ENCODE data around the gene KRTAP5-11.
"Not testable (repeated sequence)": the region's sequence is repeated elsewhere in the genome, so short reads cannot be mapped to it uniquely, and the experiment has no call there.

The KRTAP5-11 gene

DNA sequence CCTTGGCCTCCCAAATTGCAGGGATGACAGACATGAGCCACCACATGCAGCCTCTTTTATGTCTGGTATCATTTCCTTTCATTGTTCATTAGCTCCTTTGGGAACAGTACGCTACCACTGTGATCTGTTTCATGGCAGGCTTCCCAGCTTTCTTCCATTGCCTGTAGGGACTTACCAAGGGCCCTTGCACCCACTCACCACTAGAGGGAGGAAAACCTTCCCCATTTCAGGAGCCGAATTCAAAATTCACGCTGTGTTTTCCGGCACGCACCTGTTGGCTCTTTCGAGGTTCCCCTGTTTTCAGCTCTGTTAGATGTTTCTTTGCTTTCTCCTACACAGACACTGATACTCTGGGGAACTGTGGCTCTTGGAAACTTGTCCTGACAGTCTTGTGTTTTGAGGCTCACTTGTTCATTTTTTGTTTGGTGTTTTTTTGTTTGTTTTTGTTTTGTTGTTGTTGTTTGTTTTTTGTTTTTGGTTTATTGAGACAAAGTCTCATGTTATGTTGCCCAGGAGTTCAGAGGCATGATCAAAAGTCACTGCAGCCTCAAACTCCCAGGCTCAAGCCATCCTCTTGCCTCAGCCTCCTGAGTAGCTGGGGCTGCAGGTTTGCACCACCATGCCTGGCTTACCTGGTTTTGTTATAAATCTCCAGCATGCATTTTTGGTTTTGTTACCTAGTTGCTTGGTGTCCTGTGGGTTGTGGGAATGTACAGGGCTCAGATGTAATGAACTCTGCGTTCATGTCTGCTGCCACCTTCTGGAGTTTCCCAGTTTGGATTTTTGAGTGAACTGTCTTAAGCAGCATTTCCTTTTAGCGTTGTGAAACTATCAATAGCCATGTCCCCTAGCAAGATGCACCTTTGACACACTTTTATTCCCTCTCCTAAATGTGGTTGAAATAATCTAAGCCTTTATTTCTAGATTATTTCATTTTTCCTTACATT is 2.3 kb downstream of the KRTAP5-11 start:
- DNase-seq = peak; percentile 91

DNA sequence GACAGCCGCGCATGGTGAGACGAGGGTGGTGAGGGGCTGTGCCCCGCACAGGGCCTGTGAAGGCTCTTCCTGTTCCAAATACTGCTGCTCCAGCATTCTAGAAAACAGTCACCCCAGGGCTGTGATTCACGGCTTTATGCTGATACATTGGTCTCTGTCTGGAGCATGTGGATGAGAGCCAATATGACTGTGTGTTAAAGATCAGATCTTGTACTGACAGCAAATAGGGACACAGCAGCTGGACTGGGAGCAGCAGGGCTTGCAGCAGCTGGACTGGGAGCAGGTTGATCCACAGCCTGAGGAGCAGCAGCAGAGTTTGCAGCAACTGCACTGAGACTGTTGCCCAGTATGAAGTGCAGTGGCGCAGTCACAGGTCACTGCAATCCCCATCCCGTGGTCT is 3.2 kb downstream of the KRTAP5-11 start:
- DNase-seq = not testable (repeated sequence)

- no peak for DNase-seq
Measured at GRCh38 chr11:71577469-71578004, 5.1 kb downstream of the KRTAP5-11 start.

DNA sequence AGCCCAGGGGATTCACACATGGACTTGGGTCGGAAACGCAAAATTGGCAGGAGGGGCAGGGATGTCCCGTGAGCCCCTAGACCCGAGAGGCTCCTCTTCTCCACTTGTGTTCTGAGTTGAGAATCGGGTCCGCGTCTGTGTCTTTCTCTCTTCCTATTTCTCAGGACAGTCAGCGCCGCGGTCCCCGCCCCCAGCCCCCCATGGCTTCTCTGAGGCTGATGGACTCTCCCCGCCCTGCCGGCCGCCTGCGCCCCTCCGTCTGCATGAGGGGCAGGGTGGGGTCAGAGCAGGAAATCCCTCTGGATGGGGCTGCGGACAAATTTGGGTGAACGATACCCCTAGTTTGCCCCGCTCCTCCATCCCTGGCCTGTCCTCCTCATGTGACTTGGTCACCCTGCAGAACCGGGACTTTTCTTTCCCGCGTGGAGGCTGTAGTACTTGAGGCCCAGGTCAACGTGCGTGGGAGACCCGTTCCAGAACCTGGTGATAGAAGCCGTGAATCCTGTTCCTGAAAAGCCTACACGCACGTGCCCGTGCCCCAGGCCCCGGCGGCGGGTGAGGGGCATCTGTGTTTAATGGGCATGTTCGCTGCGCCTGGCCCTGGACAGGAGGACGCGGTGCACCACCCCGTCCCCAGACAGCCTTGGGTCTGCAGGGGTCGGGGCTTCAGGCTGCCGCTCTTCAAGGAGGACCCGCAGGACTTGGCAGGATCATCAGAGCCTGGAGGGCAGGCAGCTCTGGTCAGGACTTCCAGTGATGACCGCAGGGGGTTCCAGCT is 5.8 kb downstream of the KRTAP5-11 start:
- DNase-seq = not testable (repeated sequence)

DNA sequence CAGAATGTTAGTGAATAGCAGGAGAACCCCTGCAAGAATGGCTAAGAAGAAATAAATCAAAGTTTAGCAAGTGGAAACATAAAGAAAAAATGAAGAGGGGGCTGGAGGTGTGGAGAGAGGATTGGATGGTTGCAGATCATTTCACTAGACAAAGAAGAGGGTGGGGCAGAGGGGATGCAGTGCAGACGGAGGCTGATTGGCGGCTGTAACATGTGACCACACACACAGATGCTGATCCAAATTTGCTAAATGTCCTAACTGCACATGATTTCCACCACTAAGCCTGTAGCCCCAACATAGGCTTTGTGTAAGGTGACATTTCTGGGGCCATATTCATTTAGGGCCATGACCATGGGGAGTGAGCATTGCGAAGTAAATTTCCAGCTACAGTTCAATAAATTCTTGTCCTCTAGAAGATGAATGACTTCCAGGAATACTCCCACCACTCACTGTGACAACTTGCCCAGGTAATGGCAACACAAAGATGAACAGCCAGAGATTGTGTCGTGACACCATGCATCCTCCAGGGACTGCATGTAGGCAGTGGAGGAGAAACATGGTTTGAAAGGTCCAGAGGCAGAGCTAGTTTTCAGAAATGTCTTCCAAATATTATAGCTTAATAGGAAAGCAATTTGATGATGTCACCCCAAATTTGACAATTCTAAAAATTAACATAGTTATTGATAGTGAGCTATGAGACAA is 6.8 kb downstream of the KRTAP5-11 start:
- no peak for DNase-seq

DNA sequence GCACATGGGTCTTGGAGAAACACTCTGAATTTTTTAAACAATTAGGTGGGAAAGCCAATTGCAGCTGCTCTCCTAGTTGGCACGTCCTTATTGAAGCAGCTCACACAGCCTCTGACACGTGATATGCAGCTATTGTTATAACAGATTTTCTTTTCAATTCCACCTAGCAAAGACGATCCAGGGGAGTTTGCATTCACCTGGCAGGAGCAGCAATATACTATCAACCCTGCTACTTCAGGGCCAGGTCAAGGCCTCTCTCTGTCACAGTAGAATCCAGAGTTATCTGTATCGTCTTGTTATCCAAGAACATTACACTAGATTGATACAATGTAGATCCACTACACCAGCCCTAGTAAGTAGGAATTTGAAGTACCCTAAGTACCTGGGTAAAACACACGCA is 8.3 kb downstream of the KRTAP5-11 start:
- peak; percentile 12 for DNase-seq

DNA sequence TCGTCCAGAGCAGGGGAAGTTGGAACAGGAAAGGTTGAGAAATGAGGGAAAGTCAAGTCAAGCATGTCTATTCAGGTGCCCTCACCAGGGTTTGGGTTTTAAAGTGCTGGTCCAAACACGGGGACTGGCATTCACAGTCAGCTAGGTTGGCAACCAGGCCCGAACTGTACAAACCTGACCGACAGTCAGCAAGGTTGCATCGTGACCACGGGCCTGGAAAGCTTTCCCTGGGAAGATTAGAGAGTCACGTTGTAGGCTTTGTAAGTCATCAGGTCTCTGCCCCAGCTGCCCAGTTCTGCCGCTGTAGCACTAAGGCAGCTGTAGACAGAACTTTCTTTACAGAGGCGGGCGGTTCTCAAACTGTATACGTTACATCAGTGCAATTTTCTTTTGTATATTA is 9.9 kb downstream of the KRTAP5-11 start:
- DNase-seq = no peak

DNA sequence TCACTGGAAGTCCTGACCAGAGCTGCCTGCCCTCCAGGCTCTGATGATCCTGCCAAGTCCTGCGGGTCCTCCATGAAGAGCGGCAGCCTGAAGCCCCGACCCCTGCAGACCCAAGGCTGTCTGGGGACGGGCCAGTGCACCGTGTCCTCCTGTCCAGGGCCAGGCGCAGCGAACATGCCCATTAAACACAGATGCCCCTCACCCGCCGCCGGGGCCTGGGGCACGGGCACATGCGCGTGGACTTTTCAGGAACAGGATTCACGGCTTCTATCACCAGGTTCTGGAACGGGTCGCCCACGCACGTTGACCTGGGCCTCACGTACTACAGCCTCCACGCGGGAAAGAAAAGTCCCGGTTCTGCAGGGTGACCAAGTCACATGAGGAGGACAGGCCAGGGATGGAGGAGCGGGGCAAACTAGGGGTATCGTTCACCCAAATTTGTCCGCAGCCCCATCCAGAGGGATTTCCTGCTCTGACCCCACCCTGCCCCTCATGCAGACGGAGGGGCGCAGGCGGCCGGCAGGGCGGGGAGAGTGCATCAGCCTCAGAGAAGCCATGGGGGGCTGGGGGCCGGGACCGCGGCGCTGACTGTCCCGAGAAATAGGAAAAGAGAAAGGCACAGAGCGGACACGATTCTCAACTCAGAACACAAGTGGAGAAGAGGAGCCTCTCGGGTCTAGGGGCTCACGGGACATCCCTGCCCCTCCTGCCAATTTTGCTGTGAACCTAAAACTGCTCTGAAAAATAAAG is 11.4 kb downstream of the KRTAP5-11 start:
- DNase-seq = not testable (repeated sequence)

DNA sequence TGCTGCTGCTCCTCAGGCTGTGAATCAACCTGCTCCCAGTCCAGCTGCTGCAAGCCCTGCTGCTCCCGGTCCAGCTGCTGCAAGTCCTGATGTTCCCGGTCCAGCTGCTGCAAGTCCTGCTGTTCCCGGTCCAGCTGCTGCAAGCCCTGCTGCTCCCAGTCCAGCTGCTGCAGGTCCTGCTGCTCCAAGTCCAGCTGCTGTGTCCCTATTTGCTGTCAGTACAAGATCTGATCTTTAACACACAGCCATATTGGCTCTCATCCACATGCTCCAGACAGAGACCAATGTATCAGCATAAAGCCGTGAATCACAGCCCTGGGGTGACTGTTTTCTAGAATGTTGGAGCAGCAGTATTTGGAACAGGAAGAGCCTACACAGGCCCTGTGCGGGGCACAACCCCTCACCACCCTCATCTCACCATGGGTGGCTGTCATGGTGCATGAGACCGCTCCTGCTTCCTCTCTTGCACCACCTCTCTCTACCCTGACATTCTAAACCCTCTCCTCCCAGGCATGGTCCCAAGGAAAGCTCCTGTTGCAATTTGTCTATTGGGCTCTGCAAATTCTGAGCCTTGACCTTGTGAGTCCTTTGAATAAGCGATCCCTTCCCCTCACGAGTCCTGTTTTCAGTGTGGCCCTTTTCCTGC is 13.8 kb downstream of the KRTAP5-11 start:
- no peak for DNase-seq

GRCh38 chr11:71567633-71568032 is 15.0 kb downstream of the KRTAP5-11 start:
- DNase-seq = not testable (repeated sequence)

DNA sequence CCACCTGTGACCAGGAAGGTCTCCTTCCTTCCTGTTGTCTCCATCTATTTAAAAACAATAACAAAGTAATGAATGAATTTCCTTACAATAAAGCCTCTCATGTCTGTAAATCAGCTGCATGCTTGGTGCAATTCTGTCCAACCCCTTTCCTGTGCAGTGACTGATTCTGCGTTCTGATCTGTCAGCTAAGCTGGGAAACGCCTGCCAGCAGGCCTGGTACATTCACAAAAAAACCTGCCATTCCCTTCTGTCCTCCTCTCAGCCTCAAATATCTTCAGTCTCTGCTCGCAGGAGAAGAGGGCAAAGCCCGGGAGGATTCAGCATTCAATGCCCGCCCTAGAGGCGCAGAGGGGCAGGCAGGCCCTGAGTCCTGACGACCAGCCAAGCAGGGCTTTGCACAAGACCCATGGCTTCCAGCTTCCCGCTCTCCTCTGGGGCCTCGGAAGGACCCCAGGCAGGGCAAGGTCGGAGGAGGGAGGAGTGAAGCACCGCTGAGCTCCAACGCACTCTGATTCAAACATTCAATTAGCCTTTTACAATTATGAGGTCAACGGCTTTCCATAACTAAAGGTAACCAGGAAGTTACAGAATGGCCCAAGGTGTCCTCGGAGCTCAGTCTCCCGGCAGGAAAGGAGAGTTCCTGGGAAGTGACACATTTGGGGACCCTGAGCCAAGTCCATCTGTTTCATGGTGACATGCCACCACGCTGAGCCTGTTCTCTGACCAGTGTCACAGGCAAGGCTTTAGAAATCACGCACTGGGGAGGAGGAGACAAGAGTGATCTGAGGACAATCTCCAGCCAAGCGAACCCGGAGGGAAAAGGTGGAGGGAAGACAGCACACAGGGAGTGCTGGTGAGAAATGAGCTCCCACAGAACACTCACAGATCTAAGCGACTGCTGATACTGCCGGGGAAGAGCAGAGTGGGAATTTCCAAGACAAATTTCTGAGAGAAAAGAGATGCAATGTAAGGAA is 15.8 kb downstream of the KRTAP5-11 start:
- not testable (repeated sequence) for DNase-seq

DNA sequence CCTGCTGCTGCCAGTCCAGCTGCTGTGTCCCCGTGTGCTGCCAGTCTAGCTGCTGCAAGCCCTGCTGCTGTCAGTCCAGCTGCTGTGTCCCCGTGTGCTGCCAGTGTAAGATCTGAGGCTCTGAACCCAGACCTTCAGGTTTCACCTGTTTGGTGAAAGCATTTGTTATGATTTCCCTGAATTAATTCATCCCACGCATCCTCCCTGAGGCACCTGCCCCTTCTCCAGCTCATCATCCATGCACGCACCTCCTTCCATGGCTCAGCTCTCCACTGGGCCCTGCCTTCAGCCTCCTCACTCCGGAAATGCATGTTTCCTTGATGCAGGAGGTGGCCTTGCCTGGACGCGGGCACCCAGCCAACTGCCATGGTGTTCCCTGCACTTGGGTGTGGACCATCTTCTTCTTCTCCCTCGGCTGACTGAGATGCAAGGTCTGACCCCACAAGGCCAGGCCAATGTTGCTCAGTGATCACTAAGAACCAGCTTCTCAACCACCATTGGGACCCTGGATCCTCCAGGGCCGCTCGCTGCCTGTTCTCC is 16.5 kb downstream of the KRTAP5-11 start:
- DNase-seq = no peak

GRCh38 chr11:71565263-71565662 is 17.4 kb downstream of the KRTAP5-11 start, which contains the start of gene KRTAP5-10:
Gene KRTAP5-10 (plus strand): TSS chr11:71565563. CDS start chr11:71565588, 25 bp downstream.
- no peak for DNase-seq

DNA sequence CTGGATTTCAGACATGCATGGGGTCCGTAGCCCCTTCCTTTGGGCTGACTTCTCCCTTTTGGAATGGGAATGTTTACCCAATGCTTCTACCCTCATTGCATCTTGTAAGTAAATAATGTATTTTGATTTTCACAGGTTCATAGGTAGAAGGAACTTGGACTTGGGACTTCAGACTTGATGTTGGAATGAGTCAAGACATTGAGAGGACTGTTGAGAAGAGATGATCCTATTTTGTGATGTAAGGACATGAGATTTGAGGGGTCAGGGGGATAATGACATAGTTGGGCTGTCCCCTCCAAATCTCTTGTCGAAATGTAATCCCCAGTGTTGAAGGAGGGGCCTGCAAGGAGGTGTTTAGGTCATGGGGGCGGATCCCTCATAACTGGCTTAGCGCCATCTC is 18.2 kb downstream of the KRTAP5-11 start:
- DNase-seq = no peak

DNA sequence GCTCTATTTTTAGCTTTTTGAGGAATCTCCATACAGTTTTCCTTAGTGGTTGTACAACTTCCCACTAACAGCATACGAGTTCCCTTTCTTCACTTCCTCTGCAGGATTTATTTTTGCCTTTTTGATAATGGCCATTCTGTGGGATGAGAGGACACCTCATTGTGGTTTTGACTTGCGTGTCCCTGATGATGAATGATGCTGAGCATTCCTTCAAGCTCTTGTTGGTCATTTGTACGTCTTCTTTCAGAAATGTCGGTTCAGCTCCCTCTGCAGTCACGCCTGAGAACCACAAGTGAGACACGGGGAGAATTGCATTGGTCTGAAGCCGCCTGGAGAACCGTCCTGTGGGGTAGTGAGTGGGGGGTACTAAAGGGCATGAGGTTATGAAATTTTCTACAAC is 19.3 kb downstream of the KRTAP5-11 start:
- no peak for DNase-seq

DNA sequence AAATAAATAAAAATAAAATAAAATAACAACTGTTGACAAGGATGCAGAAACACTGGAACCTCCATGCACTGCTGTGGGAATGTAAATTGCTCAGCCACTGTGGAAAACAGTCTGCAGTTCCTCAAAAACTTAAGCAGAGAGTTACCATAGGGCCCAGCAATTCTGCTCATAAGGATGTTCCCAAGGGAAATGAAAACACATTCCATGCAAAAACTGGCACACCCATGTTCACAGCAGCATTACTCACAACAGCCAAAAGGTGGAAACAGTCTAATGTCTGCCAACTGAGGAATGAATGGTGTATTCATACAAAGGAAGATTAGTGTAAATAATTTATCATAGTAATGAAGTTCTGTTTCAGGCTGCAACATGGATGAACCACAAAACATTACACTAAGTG is 20.6 kb downstream of the KRTAP5-11 start:
- no peak for DNase-seq

DNA sequence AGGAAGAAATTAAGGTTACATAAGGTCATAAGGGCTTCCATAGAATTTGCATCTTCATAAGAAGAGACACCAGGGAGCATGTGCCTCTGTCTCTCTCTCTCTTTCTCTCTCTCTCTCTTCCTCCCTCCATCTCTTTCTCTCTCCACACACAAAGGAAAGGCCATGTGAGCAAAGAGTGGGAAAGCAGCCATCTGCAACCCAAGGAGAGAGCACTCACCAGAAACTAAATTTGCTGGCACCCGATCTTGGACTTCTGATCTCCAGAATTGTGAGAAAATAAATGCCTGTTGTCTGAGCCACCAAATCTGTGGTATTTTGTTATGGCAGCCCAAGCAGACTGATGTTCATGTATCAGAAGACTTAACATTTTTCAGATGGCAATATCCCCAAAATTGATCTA is 23.7 kb downstream of the KRTAP5-11 start:
- no peak for DNase-seq

DNA sequence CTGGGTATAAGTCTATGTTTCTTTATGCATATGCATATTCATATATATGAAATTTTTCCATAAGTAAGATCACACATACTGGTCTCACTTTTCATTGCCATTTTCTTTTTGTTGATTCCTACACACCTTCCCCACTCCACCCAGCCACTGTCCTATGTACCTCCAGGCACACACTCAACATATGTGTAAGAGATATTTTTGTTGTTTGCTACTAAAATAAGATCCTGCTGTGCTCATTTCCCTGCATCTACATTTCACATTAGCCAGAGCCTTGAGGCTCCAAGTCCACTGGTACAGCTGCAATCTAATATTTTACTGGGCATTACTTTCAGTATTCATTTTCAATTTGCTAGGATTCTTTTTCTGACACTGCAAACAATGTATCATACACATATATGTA is 25.4 kb downstream of the KRTAP5-11 start:
- DNase-seq = no peak

- no peak for DNase-seq
Measured at GRCh38 chr11:71556018-71556417, 26.7 kb downstream of the KRTAP5-11 start.

GRCh38 chr11:71555508-71555907 is 27.2 kb downstream of the KRTAP5-11 start:
- no peak for DNase-seq

Data from NCI-H345 (cell line).